ENCODE results near the gene TAF5L. TPM values are rescaled to one million over a fixed set of nuclear protein-coding genes. Genes with fewer than 3 reads are reported as not detected.

The TAF5L gene
- total and polyA plus RNA-seq, 4 donors: 7.7 to 24.3 (median 14.8) TPM

DNA sequence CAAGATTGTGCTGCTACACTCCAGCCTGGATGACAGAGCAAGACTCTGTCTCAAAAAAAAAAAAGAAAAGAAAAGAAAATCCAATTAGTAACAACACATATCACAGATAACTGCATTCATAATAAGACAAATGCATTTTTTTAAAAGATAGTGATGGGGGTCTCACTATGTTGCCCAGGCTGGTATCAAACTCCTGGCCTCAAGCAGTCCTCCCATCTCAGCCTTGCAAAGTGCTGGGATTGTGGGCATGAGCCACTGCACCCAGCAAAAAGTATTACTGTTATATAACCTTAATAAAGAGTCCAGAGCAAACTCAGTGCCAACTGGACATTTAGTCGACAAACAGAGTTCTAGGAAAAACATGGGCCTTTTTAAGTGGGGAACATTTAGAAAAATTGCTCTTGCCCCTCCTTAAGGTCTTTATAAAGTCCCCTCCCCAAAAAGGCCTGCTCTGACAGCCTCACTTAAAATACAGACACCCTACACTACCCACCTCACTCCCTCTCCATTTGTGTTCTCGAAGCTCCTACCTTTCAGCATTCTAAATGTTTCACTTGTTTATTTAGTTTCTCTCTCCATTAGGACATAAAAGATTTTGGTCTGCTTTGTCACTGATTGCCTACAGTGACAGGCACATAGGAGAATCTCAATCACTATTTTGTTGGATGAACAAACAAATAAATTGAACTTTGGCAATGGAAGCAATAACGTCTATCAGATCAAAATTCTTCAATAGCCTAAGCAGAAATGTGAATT lies 74.9 kb downstream of the TAF5L start:
- peaks cover 0 to 6% (median 0%) of the 10 kb centered on the region in 5 donors for H3K4me1 ChIP-seq (ENCODE audit: control insufficient read depth in 5 of 5, insufficient read depth in 5 of 5, low read length in 5 of 5)
- H3K27ac ChIP-seq (ENCODE audit: low read depth in 1 of 2, low read length in 1 of 2): no peak overlapping the region
- no peak overlapping the region for H3K4me3 ChIP-seq
- DNase-seq (no peak), ATAC-seq (ENCODE audit: insufficient read depth, low FRiP score) (no peak)
- H3K36me3 ChIP-seq (ENCODE audit: control insufficient read depth in 4 of 4, insufficient read depth in 4 of 4, low read length in 4 of 4): peaks cover 4 to 9% (median 6%) of the 10 kb centered on the region in 4 donors
- H3K27me3 ChIP-seq (ENCODE audit: control insufficient read depth in 3 of 3, insufficient read depth in 3 of 3, low read length in 2 of 3): no peaks in the 10 kb centered on the region
- H3K9ac ChIP-seq (ENCODE audit: insufficient read depth in 1 of 2, low read length in 2 of 2): no peak overlapping the region
- TF ChIP-seq, protein P1, sequence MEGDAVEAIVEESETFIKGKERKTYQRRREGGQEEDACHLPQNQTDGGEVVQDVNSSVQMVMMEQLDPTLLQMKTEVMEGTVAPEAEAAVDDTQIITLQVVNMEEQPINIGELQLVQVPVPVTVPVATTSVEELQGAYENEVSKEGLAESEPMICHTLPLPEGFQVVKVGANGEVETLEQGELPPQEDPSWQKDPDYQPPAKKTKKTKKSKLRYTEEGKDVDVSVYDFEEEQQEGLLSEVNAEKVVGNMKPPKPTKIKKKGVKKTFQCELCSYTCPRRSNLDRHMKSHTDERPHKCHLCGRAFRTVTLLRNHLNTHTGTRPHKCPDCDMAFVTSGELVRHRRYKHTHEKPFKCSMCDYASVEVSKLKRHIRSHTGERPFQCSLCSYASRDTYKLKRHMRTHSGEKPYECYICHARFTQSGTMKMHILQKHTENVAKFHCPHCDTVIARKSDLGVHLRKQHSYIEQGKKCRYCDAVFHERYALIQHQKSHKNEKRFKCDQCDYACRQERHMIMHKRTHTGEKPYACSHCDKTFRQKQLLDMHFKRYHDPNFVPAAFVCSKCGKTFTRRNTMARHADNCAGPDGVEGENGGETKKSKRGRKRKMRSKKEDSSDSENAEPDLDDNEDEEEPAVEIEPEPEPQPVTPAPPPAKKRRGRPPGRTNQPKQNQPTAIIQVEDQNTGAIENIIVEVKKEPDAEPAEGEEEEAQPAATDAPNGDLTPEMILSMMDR (IDR thresholded peaks at IDR 0.05; ENCODE audit: control extremely low read depth, extremely low read depth): no peak
- no peaks in the 10 kb centered on the region for H3K9me3 ChIP-seq (ENCODE audit: control insufficient read depth in 4 of 4, insufficient read depth in 3 of 4, low read length in 3 of 4)
- 77 to 87% methylated on average over 3 of the region's 3 CpGs for WGBS, 2 donors

DNA sequence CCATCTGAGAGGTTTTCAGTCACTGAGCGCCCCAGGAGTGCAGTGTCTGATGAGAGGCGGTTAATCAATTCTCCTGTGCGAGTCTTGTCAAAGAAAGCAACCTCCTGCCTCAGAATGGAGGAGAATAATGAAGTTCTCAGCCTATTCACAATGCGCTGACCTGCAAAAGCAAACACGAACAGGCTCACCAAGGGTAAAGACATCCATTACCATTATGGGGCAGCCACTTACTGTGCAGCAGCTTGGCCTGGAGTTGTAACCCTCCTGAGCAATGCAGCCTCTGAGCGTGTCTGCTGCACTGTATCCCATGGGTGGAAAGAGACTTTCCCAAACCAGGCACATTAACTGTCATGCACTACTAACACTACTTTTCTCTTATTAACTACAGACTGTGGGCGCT lies 78.4 kb downstream of the TAF5L start:
- peaks cover 16 to 21% (median 19%) of the 10 kb centered on the region in 4 donors for H3K36me3 ChIP-seq (ENCODE audit: control insufficient read depth in 4 of 4, insufficient read depth in 4 of 4, low read length in 4 of 4)
- WGBS, 2 donors: 97 to 98% methylated on average over 7 of the region's 7 CpGs
- no peak for DNase-seq
- H3K27me3 ChIP-seq (ENCODE audit: control insufficient read depth in 3 of 3, insufficient read depth in 3 of 3, low read length in 2 of 3): no peaks in the 10 kb centered on the region
- ATAC-seq (ENCODE audit: insufficient read depth, low FRiP score): no peak
- peaks cover 0 to 3% (median 0%) of the 10 kb centered on the region in 5 donors for H3K4me1 ChIP-seq (ENCODE audit: control insufficient read depth in 5 of 5, insufficient read depth in 5 of 5, low read length in 5 of 5)
- H3K9me3 ChIP-seq (ENCODE audit: control insufficient read depth in 4 of 4, insufficient read depth in 3 of 4, low read length in 3 of 4): no peaks in the 10 kb centered on the region
- no peak overlapping the region for H3K27ac ChIP-seq (ENCODE audit: low read depth in 1 of 2, low read length in 1 of 2)
- H3K9ac ChIP-seq (ENCODE audit: insufficient read depth in 1 of 2, low read length in 2 of 2): no peak overlapping the region
- TF ChIP-seq, protein P1 (IDR thresholded peaks at IDR 0.05; ENCODE audit: control extremely low read depth, extremely low read depth): no peak
- no peak overlapping the region for H3K4me3 ChIP-seq

DNA sequence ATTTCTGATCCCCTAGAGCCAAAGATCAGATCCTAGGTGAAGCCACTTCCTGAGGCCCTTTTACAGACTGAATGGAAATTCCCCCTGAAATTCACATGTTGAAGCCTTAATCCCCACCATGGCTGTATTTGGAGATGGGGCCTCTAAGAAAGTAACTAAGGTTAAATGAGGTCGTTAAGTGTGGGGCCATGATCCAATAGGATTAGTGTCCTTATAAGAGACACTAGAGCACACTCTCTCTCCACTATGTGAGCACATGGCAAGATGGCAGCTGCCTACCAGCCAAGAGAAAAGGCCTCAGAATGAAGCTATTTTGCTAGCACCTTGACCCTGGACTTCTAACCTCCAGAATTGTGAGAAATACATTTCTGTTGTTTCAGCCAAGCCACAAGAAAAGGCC lies 81.3 kb downstream of the TAF5L start:
- no peak for ATAC-seq (ENCODE audit: insufficient read depth, low FRiP score)
- TF ChIP-seq, protein P1 (IDR thresholded peaks at IDR 0.05; ENCODE audit: control extremely low read depth, extremely low read depth): no peak
- Histone ChIP-seq H3K4me1 (ENCODE audit: control insufficient read depth in 5 of 5, insufficient read depth in 5 of 5, low read length in 5 of 5) (no peaks in the 10 kb centered on the region), H3K27ac (ENCODE audit: low read depth in 1 of 2, low read length in 1 of 2) (no peak overlapping the region), H3K9ac (ENCODE audit: insufficient read depth in 1 of 2, low read length in 2 of 2) (no peak overlapping the region), H3K36me3 (ENCODE audit: control insufficient read depth in 4 of 4, insufficient read depth in 4 of 4, low read length in 4 of 4) (peaks cover 21 to 32% (median 26%) of the 10 kb centered on the region in 4 donors), H3K4me3 (no peak overlapping the region), H3K9me3 (ENCODE audit: control insufficient read depth in 4 of 4, insufficient read depth in 3 of 4, low read length in 3 of 4) (no peaks in the 10 kb centered on the region), H3K27me3 (ENCODE audit: control insufficient read depth in 3 of 3, insufficient read depth in 3 of 3, low read length in 2 of 3) (no peaks in the 10 kb centered on the region)
- WGBS, 2 donors: 97 to 100% methylated on average over 1 of the region's 1 CpG
- no peak for DNase-seq

Small RNAs within 50 kb of the gene (small RNA-seq; reads per million reads assigned to genes)
- gene HMGN2P19 (ENCODE audit: low replicate concordance): not detected
- not detected for gene RNA5SP78 (ENCODE audit: low replicate concordance)

Other genes starting within 250 kb of the TAF5L start
- gene ACTA1, start 192.0 kb downstream of the TAF5L start, total RNA-seq: under 1 TPM; 0.71 to 0.83 TPM
- gene ACTA1, start 192.0 kb downstream of the TAF5L start, polyA plus RNA-seq: 1 to 10 TPM in 1 of 2 donors, under 1 TPM in 1; 0.33 to 1.4 TPM
- 10 to 100 TPM; 36.2 to 57.6 TPM for gene NUP133, start 117.8 kb downstream of the TAF5L start, total RNA-seq
- 10 to 100 TPM; 12.9 to 14.4 TPM for gene NUP133, start 117.8 kb downstream of the TAF5L start, polyA plus RNA-seq
- gene ABCB10, start 67.4 kb downstream of the TAF5L start, total RNA-seq: 10 to 100 TPM; 20.5 to 23.5 TPM
- 1 to 10 TPM; 6.5 to 7.8 TPM for gene ABCB10, start 67.4 kb downstream of the TAF5L start, polyA plus RNA-seq
- gene URB2, start 125 bp upstream of the TAF5L start, total RNA-seq: 10 to 100 TPM in 1 of 2 donors, 1 to 10 TPM in 1; 7.1 to 10.9 TPM
- 1 to 10 TPM; 2.6 to 5.0 TPM for gene URB2, start 125 bp upstream of the TAF5L start, polyA plus RNA-seq